ENCODE measurements around the gene ASTN2.

The ASTN2 gene

DNA sequence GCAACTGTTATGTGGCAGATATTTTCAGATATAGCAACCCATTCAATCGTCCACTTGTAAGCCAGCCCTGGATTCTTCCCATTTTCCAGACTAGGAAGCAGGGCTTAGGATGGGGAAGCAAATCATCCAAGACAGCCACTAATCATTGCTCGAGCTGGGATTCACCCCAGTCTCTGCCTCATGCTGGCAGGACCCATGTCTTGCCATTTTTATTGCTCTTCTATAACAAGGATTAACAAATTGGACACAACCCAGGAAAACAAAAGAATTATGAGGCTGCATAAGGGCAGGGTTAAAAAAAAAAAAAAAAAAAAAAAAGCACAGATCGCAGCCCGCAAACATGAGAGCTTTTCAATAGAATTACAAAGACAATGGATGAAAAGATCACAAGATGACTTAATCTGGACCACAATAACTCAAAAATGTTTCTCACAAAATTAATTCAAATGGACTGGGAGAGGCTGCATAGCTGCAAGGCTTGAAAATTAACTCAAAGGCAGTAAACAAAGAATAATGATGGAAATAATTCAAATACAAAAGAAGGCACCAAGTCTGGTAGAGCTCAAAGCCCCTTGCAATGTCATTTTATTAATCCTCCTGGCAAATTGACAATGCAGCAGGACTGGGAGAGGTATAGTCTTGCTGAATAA lies 40.7 kb downstream of the ASTN2 start:
- DNase-seq (ENCODE audit: insufficient read length, low spot score), result no peak
- no peak for FAIRE-seq

DNA sequence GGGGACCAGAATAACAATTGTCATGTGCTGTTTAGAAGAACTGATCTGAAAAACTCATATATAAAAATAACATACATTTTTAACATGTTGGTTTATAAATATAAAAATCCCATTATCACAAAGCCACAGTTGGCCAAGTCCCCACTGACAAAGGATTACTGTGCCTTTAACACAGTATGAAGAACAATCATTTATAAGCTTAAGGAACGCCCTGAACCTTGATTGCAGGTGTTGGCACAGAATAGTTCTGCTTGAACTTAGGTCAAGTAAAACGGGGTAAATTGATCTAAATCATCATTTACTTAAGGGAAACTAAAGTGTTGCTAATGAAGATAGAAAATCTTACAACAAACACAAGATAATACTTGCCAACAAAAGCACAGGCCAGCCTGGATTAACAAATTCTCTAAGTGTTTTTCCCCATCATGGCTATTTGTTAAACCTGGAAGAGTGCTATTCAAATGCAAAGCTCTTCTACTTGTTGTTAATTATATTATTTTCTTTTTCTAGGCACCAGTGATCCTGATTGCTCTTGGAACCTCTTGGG lies 46.1 kb downstream of the ASTN2 start:
- no peak for DNase-seq (ENCODE audit: insufficient read length, low spot score)

DNA sequence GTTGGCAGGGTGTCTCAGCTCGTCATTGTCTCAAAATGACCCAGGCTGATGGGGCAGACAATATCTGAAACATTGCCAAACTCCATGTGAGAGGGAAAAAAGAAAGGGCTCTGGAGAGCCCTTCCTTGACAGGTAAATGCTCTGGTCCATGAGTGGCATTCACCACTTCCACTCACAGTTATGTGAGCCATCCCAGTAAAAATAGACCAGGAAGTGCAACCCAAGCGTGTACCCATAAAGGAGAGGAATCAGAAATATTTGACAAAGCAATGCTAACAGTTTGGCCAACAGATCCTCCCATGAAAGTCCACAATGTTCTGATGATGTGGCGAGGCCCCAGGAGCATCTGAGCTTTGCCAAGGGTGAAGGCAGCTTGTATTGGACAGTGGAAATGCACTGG lies 49.4 kb downstream of the ASTN2 start:
- FAIRE-seq (no peak), DNase-seq (ENCODE audit: insufficient read length, low spot score) (no peak)

More for the DNA sequence above, 46.1 kb downstream of the ASTN2 start:
- FAIRE-seq, result no peak

DNA sequence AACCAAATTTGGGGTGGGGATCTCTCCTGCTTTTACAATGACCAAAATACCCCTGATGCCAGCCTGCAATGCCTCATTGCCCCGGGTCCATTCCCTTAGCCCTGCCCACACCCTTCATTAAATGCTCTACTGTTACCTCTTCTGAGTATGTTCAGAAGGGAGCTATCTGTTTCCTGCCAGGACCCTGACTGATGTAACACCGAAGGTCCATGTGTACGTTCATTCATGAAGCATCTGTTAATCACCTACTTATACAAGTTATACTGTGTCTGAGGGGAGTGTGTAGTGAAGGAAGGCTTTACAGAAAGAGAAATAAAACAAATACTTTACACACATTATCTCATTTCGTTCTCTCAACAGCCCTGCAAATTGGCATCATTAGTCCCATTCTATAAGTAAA lies 51.9 kb downstream of the ASTN2 start:
- DNase-seq (ENCODE audit: insufficient read length, low spot score) (no peak), FAIRE-seq (no peak)

DNA sequence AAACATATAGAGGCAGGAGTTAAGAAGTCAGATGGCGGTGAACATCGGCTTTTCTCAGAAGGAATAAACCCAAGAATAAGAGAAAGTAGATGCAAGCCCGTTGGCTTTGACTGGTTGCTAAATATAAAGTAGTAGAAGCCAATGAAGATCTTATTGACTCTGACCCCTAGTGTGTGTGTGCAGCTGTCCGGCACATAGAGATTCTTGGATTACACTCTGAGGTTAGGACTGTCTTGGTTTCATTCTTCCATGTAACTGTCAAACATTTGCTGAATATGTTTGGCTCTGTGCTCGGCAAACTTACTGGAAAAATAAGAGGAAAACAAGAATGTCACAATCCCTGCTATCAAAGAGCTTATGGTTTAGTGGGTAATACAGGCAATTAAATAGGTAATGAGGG lies 54.9 kb downstream of the ASTN2 start:
- FAIRE-seq, result no peak

DNA sequence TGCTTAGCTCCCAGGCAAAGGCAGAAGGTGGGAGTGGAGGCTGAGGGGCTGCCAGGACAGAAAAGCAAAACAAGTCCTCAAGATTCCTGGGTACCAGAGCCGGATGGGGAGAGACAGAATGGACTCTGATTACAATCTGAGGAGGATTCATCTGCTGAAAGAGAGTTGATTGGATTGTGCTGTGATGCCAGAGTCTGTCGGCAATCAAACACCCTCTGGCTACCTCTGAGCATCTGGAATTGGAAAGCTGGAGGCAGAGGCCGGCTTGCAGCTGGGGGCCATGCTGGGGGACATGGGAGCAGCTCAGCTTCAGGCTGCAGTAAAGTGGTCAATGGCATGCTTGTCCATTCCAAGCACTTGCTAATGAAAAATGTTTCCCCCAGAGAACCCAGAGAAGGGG lies 59.3 kb downstream of the ASTN2 start:
- no peak for DNase-seq (ENCODE audit: insufficient read length, low spot score)
- no peak for FAIRE-seq

More for the DNA sequence above, 54.9 kb downstream of the ASTN2 start:
- DNase-seq (ENCODE audit: insufficient read length, low spot score), result no peak

DNA sequence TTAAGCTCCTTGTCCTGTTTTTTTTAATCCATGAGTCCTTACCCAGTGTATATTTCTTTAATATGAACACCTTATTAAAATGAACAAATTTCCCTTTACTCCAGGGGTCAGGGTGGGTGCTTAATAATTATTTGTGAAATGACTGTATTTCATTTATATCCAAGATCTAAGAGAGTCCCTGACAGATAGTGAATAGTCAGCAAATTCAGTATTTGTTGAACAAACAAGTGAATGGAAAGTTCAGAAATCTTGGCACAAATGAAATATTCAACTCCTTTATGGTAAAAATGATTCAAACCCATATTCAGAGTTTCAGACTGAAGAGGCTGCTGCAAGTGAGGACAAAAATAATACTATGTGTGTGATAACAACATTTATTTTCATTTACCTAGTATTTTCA lies 59.9 kb downstream of the ASTN2 start:
- DNase-seq (ENCODE audit: insufficient read length, low spot score), result no peak
- no peak for FAIRE-seq

DNA sequence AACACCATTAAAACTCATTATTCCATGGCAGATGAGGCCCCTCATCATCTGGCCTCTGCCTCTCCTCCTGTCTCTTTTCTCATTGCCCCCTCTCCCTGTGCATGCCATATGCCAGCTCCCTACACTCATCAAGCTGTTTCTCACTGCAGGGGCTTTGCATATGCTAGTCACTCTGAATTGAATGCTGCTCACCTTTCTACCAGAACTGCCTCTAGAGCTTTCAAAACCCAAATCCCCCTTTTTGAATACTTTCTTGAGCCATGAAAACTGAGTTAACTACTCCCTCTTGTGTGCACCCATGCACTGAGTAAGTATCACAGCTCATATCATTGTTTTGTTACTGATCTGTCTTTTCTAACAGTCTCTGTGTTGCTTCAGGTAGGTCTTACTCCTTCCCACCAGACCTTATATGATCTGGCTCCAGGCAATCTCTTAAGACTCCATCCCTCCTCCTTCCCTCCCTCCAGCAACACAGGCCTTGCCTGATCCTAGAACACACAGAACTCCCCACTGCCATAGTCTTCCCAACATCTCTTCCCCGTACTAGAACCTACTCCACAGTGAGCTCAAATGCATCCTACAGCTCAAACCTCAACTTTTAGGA lies 60.5 kb downstream of the ASTN2 start:
- FAIRE-seq, result no peak

DNA sequence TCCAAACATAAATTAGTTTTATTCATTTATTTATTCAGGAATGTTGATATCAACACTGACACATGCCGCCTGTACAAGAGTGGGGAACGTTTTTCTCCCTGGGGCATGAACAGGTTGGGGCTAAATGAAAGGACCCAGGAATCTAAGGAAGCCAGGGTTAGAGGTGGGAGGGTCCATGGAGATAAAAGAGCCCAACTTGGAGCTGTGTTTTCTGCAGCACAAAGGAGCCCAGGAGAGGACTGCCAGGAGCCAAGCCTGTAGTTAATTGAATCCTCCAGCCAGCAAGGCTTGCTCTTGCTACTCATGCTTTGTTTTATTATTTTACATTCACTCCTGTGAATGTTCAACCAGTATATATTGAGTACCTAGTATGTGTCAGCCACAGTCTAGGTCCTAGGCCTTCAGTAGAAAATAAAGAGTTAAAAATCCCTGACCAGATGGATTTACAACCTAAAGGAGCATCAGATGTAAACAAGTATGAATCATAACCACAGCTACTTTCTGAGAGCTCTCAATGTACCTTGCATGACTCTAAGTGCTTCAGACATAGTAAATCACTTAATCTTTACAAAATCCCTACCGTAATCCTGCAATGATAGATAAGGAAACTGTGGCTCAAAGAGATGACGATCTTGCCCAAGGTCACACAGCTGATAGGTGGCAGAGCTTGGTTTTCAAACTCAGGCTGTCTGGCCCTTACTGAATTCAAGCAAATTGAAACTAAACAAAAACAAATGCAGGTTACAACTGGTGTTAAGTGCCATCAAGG lies 69.8 kb downstream of the ASTN2 start:
- DNase-seq (ENCODE audit: insufficient read length, low spot score) (no peak), FAIRE-seq (no peak)

More for the DNA sequence above, 60.5 kb downstream of the ASTN2 start:
- no peak for DNase-seq (ENCODE audit: insufficient read length, low spot score)

DNA sequence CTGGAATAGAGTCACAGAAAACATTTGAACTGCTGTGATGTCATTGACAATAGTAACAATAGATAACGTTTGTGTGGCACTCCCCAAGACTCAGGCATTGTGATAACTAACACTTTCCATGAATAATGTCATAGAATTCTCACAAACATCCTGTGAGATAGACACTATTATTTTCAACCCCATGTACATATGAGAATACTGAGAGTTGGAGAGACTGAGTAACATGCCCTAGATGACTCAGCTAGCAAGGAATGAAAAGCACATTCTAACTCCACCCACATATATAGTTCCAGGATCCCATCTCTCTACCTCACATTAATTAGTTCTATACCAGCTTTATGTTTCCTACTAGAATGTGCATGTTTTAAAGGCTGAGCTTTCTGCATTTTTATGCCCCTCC lies 71.4 kb downstream of the ASTN2 start:
- no peak for DNase-seq (ENCODE audit: insufficient read length, low spot score)
- no peak for FAIRE-seq

DNA sequence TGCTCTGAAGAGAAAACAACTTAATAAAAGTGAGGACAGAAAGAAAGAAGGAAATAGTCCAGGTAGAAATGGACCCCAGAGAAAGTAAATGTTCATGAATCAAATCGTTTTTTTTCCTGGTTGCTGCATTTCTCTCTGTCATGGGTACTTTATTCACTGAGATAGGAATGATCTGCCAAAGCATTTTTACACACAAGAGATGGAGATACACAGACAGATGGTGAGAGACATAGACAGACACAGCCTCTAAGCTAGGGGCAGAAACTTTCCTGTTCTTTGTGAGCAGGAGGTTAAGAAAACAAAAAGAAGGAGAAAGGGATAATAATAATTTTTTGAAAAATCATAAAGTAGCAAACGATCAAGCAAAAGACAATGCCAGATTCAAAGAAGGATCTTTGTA lies 73.7 kb downstream of the ASTN2 start:
- FAIRE-seq (no peak), DNase-seq (ENCODE audit: insufficient read length, low spot score) (no peak)

DNA sequence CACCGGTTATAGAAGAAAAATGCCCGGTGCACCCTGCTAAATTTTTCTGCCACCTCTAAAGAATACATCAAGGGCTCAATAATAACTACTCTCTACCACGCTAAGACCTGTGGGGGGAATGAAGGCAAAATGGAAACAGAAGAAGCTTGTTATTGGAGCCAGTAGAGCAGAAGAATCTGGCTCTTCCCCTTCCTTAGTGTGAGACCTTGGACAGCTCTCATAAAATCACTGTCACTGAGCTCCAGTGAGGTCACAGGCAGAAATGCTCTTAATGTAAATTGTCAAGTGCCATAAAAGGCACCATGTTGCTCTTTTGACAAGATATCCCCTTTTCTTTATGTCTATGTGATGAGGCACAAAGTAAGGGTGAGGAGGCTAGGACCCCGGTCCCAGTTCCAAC lies 74.4 kb downstream of the ASTN2 start:
- DNase-seq (ENCODE audit: insufficient read length, low spot score) (no peak), FAIRE-seq (no peak)

DNA sequence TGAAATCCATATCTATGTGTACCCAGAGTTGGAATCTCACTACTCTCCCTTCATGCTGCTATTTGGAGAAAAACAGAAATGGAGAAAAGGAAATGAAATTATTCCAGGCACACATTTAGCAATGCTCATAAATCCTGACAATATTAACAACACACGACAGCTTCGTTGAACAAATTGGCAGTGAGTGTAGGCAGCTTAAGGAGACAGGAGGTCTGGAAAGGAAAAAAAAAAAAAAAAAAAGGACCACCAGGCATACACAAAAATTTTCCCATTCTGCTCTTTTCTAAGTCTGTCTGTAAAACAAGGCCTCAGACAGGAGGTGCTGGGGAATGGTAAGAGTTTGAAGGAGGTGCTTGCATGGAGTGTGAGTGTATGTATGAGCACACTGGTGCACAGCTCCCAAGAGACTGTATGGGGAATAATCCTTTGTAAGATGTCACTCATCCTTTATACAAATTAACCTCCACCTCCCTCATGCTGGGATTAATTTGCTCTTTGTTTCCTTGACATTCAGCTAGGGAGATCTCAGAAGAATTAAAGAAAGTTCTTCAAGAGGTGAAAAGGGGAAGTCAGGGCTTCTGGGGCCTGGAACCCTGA lies 78.9 kb downstream of the ASTN2 start:
- DNase-seq (ENCODE audit: insufficient read length, low spot score) (no peak), FAIRE-seq (no peak)

DNA sequence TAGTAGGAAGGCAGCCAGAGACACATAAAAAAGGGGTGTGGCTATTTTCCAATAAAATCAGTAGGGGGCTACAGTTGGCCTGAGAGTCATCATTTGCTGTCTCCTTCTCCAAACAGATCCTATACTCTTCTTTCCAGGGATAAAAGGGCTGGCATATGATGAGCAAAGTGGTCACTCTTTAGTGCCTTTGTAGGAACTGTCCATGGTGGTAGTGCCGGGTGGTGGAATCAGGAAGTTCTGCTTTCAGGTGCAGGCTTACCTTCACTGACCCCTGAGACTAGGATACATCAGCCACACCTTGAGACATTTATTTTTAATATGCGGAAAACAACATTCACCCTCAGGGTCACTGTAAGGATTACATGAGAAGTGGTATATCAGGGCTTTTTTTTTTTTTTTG lies 80.8 kb downstream of the ASTN2 start:
- FAIRE-seq (no peak), DNase-seq (ENCODE audit: insufficient read length, low spot score) (no peak)

DNA sequence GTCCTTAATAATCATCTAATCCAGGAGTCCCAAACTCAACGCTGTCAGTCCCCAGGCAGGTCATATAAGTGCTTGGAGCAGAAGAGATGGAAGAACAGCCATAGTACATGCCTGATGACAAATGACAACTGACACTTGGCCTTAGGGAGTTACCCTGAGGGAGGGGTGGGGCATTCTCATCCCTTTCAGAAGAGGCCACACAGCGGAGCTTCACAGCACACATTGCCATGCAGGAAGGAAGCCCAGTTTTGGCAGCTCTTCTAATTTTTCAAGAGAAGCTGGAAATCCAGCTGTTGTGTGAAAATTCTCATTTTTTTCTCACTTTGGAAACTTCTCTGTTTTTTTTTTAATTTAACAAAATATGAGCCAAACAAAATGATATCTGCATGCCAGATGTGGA lies 89.0 kb downstream of the ASTN2 start:
- DNase-seq (ENCODE audit: insufficient read length, low spot score) (no peak), FAIRE-seq (no peak)

DNA sequence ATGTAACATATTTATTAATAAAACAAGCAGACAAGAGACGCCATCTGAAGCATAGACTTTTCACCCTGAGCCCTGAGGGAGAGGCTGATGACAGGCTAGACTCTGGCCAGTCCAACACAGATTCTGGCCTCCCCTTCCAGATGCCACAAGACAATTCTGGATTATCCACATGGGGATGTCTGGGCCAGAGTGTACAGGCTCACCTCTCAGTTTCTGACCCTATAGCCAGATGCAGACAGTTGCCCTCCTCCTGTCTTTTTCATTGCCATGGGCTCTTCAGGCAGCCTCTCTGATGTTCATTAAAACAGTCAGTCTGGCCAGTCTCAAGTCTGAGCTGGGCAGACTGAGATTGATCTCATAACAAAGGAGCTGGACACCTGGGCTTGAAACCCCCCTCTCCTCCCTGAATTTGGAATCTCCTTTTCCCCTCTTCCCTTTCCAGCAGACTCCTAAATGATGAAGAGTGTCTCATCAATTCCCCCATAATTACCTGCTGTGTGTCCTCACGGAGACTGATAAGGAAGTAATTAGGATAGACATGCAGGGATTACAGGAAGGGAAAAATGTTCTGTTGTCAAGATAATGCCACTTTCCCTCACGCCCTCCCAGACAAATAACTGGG lies 89.6 kb downstream of the ASTN2 start:
- no peak for FAIRE-seq

DNA sequence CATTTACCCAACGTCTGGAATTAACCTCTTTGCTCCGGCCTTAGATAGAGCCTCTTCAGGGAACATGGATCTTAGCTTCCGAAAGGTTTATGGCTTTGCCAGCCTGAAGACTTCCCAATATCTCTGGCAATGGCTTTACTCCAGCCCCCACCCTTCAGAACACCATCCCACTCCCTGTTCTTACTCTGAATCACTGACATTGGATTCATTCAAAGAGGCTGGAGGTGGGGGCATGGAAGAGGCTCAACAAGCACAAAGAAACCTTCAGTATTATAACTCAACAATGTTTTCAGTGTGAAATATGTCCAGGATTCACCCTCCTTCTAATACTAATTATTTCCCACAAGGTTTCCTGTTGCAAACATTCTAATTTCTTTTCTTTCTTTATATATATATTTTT lies 91.5 kb downstream of the ASTN2 start:
- FAIRE-seq, result no peak
- no peak for DNase-seq (ENCODE audit: insufficient read length, low spot score)

More for the DNA sequence above, 89.6 kb downstream of the ASTN2 start:
- DNase-seq (ENCODE audit: insufficient read length, low spot score), result no peak

DNA sequence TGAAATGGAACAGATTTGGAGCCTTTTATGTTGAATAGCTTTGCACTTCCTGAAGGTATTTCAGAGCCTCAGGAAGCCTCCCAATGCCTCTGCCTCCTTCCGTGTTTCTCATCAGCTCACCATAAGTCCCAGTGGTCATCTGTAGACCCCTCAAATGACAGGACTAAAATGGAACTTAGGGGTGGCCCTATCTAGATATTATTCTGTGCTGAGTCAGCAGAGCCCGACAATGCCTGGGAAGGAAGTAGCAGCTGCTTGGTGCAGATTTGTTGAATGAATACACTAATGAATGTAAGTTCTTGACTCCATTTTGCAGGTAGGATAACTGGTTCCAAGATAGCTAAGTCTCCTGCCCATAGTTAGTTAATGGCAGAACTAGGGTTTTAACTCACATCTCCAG lies 97.7 kb downstream of the ASTN2 start:
- FAIRE-seq (no peak), DNase-seq (ENCODE audit: insufficient read length, low spot score) (no peak)

DNA sequence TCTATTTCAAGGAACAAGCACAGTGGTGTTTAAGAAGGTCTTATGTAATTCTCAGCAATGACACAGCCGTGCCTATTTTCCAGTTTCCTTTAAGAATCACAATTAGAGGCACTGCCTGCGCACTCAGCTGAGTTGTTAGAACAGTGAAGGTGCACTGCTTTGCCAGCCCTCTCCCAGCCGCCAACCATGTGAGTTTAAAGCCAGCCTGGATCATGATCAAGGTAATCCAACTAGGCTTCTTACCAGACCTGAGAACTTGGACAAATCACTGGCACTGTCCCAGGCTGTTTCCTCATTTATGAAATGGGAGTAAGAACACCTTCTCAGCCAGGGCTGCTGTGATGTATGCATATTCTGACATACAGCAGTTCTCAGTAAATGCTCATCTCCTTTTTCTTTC lies 99.6 kb downstream of the ASTN2 start:
- FAIRE-seq, result no peak
- DNase-seq (ENCODE audit: insufficient read length, low spot score), result no peak

DNA sequence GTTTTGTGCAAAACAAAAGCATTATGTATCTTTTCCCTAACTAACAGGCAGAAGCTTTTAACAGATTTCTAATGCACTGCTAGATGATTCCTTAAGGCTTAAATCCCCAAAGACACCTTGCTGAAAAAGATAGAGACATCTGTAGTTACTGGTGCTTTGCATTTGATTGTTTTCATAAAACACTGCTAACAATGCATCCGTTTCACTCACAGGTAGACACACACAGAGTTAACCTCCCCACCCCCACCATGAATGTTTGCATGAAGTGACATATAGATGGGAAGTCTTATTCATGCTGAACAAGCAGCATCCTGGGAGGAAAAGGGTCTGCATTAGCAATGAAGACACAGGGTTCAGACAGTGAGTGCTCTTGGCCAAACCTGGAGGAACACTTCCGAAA lies 100.9 kb downstream of the ASTN2 start:
- DNase-seq (ENCODE audit: insufficient read length, low spot score), result no peak
- no peak for FAIRE-seq

DNA sequence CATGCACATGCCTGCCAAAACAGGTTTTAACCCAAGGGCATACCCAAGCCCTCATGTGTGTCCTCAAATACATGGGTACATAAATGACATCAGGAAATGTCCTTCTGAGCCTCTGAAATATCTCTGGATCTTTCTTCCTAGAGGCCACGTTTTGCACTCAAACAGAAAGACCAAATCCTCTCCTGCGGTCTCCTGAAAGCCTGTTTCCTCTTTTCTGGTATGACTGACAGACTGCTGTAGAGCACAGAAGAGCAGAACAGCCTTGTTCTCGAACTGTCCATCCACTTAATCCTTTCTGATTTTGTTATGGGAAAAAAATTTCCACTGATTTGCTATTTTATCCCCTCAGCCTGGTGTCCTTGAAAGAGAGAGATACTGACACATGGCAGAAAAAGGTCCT lies 107.2 kb downstream of the ASTN2 start:
- FAIRE-seq (no peak), DNase-seq (ENCODE audit: insufficient read length, low spot score) (no peak)

Measured in HTR-8/SVneo (cell line).